KMS-11 (cell line): ENCODE results near the gene TMC2.

Experiments
- H2AFZ ChIP-seq: fragments of 200-600 bp; sonication (generic); 2 replicates; pipeline ENCODE4 v1.6.1; 2016; ENCODE audit warnings: antibody characterized with exemption, mixed run types, low read depth
- H3K27ac ChIP-seq: fragments of 200-600 bp; sonication (generic); 2 replicates; pipeline ENCODE4 v1.6.1; 2016; ENCODE audit warnings: mild to moderate bottlenecking, mixed run types
- H3K27me3 ChIP-seq: fragments of 200-600 bp; sonication (generic); 2 replicates; pipeline ENCODE4 v1.6.1; 2017; ENCODE audit warnings: mild to moderate bottlenecking, low read depth, mixed run types, moderate library complexity; ENCODE audit not compliant: insufficient read depth
- H3K36me3 ChIP-seq: fragments of 200-600 bp; sonication (generic); 2 replicates; pipeline ENCODE4 v1.6.1; 2017; ENCODE audit warnings: mild to moderate bottlenecking, mixed run types; ENCODE audit not compliant: insufficient read depth
- H3K4me1 ChIP-seq: fragments of 200-600 bp; sonication (generic); 2 replicates; pipeline ENCODE4 v1.6.1; 2016; ENCODE audit warnings: mild to moderate bottlenecking, low read depth, mixed run types; ENCODE audit not compliant: poor library complexity, severe bottlenecking
- H3K4me2 ChIP-seq: fragments of 200-600 bp; sonication (generic); 2 replicates; pipeline ENCODE4 v1.7.0; 2016; ENCODE audit warnings: mild to moderate bottlenecking, mixed run types
- H3K4me3 ChIP-seq: fragments of 200-600 bp; sonication (generic); IDR thresholded peaks from 2 replicates; pipeline ENCODE4 v1.6.1; 2017; ENCODE audit warnings: low read depth, low read length, mixed read lengths; ENCODE audit not compliant: insufficient read depth
- H3K79me2 ChIP-seq: fragments of 200-600 bp; sonication (generic); 2 replicates; pipeline ENCODE4 v1.6.1; 2016; ENCODE audit warnings: low read depth, mixed run types; ENCODE audit not compliant: insufficient read depth
- H3K9ac ChIP-seq: fragments of 200-600 bp; sonication (generic); 2 replicates; pipeline ENCODE4 v1.6.1; 2016; ENCODE audit warnings: mild to moderate bottlenecking, mixed run types
- H4K20me1 ChIP-seq: fragments of 200-600 bp; sonication (generic); 2 replicates; pipeline ENCODE4 v1.6.1; 2016; ENCODE audit warnings: mild to moderate bottlenecking, mixed run types; ENCODE audit not compliant: insufficient read depth
- CTCF ChIP-seq: fragments of 200-600 bp; sonication (generic); conservative IDR thresholded peaks from 2 replicates; pipeline ENCODE4 v1.6.1; 2017; ENCODE audit warnings: low read depth, mild to moderate bottlenecking, antibody characterized with exemption, low read length, moderate library complexity, mixed read lengths

TMC2 gene

GRCh38 chr20:2610326-2610725, 74.0 kb downstream of the TMC2 start:
- Histone ChIP-seq H3K79me2 (no peaks in the 10 kb centered on the region), H3K9ac (no peak overlapping the region), H3K4me3 (no peak overlapping the region), H3K4me2 (no peak overlapping the region), H3K36me3 (no peaks in the 10 kb centered on the region), H3K27ac (no peak overlapping the region), H2AFZ (no peak overlapping the region), H4K20me1 (no peaks in the 10 kb centered on the region), H3K4me1 (no peaks in the 10 kb centered on the region), H3K27me3 (no peaks in the 10 kb centered on the region)
- TF ChIP-seq CTCF = no peak

- Histone ChIP-seq H2AFZ (no peak overlapping the region), H3K4me3 (no peak overlapping the region), H3K36me3 (no peaks in the 10 kb centered on the region), H3K9ac (no peak overlapping the region), H4K20me1 (no peaks in the 10 kb centered on the region), H3K4me1 (no peaks in the 10 kb centered on the region), H3K4me2 (no peak overlapping the region), H3K27ac (no peak overlapping the region), H3K79me2 (no peaks in the 10 kb centered on the region), H3K27me3 (no peaks in the 10 kb centered on the region)
- TF ChIP-seq CTCF = no peak
Measured at GRCh38 chr20:2610941-2611720, 74.8 kb downstream of the TMC2 start.

GRCh38 chr20:2612073-2612472, 75.7 kb downstream of the TMC2 start:
- Histone ChIP-seq H3K4me2 (no peak overlapping the region), H3K27me3 (no peaks in the 10 kb centered on the region)
- no peak for TF ChIP-seq CTCF

GRCh38 chr20:2616634-2617033, 80.3 kb downstream of the TMC2 start:
- Histone ChIP-seq H3K36me3 (no peaks in the 10 kb centered on the region), H2AFZ (no peak overlapping the region), H3K27ac (no peak overlapping the region), H3K9ac (no peak overlapping the region), H3K4me1 (no peaks in the 10 kb centered on the region), H3K79me2 (no peaks in the 10 kb centered on the region), H3K27me3 (no peaks in the 10 kb centered on the region), H3K4me3 (no peak overlapping the region), H3K4me2 (no peak overlapping the region), H4K20me1 (no peaks in the 10 kb centered on the region)
- TF ChIP-seq CTCF = no peak

More at GRCh38 chr20:2612073-2612472, 75.7 kb downstream of the TMC2 start:
- Histone ChIP-seq H3K36me3 (no peaks in the 10 kb centered on the region), H3K4me1 (no peaks in the 10 kb centered on the region), H3K27ac (no peak overlapping the region), H3K4me3 (no peak overlapping the region), H3K9ac (no peak overlapping the region), H4K20me1 (no peaks in the 10 kb centered on the region), H3K79me2 (no peaks in the 10 kb centered on the region), H2AFZ (no peak overlapping the region)
